GM19328 (cell line): ENCODE data around the gene BORCS5.

ENCODE experiments used
- ATAC-seq: cut with Tn5 transposase; IDR thresholded peaks from one replicate; pipeline ENCODE4 v1.9.1; 2021; ENCODE audit warnings: mild to moderate bottlenecking, moderate library complexity; ENCODE audit not compliant: unreplicated experiment

The BORCS5 gene

DNA sequence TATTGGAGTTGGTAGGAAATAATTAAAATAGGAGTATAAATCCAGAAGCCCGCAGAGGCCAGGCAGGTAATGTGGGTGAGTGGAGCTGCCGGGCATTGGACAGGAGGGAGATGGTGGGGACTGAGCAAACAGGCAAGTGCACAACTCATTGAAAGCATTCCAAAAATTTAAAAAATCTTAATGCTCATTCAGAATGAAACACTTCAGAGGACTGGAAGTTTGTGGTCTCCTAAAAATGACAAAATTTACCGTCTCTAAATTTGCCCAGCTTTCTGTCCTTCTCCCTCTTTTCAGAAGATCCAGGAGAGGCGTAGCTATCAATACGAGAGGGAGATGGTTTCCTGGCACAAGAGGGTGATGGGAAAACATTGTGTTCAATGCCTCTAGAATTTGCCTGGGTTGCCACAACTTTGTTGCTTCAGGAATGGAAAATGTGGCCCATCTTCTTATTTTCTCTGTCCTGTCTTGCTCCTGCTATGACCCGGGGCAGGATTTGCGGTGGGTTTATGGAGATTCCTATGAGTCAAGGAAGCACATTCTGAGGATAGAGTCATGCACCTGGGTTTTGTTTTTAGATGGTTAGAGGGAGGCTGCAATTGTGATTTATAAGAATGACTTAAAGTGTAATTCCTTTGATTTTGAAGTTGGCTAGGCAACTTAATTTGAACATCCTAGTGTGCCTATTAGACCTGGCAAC, 72.2 kb downstream of the BORCS5 start:
- no peak for ATAC-seq

DNA sequence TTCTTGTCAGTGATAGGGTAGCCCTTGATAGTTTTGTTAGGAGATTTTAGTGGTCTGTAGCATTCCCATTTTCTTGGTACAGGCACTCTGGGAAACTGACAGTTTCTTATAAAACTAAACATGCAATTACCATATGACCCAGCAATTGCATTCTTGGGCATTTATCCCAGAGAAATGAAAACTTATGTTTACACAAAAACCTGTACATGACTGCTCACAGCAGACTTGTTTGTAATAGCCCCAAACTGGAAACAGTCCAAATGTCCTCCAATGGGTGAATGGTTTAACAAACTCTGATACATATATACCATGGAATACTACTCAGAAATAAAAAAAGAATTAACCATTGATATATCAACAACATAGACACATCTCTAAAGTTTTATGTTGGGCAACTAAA, 75.5 kb downstream of the BORCS5 start:
- no peak for ATAC-seq

GRCh38 chr12:12433203-12433731, 76.4 kb downstream of the BORCS5 start:
- no peak for ATAC-seq

- no peak for ATAC-seq
Measured at GRCh38 chr12:12436831-12437345, 80.0 kb downstream of the BORCS5 start.

GRCh38 chr12:12439636-12440035, 82.8 kb downstream of the BORCS5 start:
- ATAC-seq, result no peak

GRCh38 chr12:12440784-12441428, 84.0 kb downstream of the BORCS5 start:
- no peak for ATAC-seq

GRCh38 chr12:12441429-12441807, 84.5 kb downstream of the BORCS5 start:
- no peak for ATAC-seq

DNA sequence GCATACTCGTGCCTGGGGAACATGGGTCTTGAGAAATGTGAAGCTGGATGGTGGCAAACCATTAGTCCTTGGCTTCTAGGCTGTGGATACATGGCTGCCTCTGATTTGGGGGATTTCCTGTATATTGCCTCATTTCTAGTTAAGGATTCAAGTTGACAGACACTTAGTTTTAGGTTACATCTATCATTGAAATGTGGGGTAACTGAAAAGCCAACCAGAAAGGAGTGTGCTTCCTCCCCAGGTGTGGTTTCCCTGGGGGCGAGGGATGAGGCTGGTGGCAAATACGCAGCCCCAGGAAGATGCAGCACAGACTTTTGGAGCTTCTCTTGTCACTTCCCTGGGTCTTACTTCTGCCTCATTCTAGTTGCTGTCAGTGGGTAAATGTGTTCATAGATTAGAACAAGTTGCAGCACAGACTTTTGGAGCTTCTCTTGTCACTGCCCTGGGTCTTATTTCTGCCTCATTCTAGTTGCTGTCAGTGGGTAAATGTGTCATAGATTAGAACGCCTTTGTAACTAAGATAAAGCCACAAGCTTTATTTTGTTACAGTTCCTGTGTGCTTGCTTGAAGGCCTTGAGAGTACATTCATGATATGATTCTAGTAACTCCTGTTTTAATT, 85.1 kb downstream of the BORCS5 start:
- ATAC-seq, result no peak

GRCh38 chr12:12442548-12443071, 85.7 kb downstream of the BORCS5 start:
- ATAC-seq, result no peak

GRCh38 chr12:12443431-12443878, 86.6 kb downstream of the BORCS5 start:
- no peak for ATAC-seq

GRCh38 chr12:12445165-12445881, 88.4 kb downstream of the BORCS5 start:
- ATAC-seq, result no peak

- no peak for ATAC-seq
Measured at GRCh38 chr12:12445882-12446181, 89.0 kb downstream of the BORCS5 start.

DNA sequence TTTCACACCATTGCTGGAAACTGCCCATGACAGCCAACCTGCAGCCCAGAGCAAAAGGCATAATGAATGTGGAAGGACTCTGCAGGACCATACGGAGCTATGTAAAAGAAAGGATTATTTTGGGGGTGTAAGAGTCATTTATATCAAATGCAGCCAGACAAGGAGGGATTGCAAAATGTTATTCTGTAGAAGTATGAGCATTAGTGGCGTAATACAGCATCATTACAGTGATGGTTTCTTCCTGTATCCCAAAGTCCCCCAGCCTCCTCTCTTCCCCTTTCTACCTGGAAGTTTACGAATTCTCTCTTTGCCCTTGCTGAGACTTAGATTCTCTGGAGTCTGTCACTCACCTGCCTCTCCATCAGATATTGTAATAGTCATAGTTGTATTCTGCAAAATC, 89.9 kb downstream of the BORCS5 start:
- no peak for ATAC-seq

- ATAC-seq, result no peak
Measured at GRCh38 chr12:12447236-12447635, 90.4 kb downstream of the BORCS5 start.

GRCh38 chr12:12447837-12448236, 91.0 kb downstream of the BORCS5 start:
- no peak for ATAC-seq

GRCh38 chr12:12449533-12450025, 92.7 kb downstream of the BORCS5 start:
- no peak for ATAC-seq

GRCh38 chr12:12450043-12450471, 93.2 kb downstream of the BORCS5 start:
- ATAC-seq, result no peak

GRCh38 chr12:12451098-12451497, 94.2 kb downstream of the BORCS5 start:
- ATAC-seq, result no peak

DNA sequence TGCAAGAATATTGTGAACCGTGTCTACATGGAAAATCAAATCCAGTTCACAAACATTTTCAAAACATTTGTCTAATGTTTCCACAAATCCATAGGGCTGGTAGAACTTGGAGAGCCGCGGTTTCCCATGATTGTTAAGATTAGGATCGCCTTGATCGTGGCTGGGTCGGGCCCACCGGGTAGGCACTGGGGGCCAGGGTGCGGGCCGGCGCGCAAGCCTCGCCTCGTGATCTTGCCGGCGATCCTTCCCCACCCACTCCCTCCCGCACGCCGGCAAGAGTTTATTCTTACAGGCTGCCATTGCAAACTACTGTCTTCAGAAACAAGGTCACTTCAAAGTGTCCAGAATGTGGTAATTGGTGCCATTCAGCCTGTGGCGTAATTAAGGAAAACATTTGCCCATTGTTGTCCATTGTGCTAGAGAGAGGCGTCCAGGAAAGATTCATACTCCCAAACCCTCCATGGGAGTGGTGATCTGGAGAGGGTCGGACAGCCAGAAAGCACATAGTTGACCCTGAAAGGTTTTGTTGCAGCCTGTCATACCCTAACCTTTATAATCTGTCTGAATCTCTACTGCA, 95.5 kb downstream of the BORCS5 start:
- ATAC-seq, result no peak

GRCh38 chr12:12453635-12454034, 96.8 kb downstream of the BORCS5 start:
- ATAC-seq, result no peak
